Forelimb muscle (tissue), 1 donor: ENCODE measurements around the gene R3HDM1. TPM values are rescaled to one million over a fixed set of nuclear protein-coding genes. Genes with fewer than 3 reads are reported as not detected.

Experiments used
- polyA plus RNA-seq: library from polyadenylated mRNA; unstranded; fragments of 120-200 nt; gene quantifications from one replicate; pipeline ENCODE4 v1.2.1, GENCODE V29; 2013; ENCODE audit not compliant: insufficient read length

The R3HDM1 gene
- polyA plus RNA-seq, 1 donor = 21.8 TPM

Other genes with a start within 250 kb of the R3HDM1 start
- gene ZRANB3, start 266 bp upstream of the R3HDM1 start, polyA plus RNA-seq = 6.9 TPM
- gene UBXN4, start 210.4 kb downstream of the R3HDM1 start, polyA plus RNA-seq = 68.6 TPM